ENCODE measurements around the gene XYLB. TPM values are rescaled to one million over a fixed set of nuclear protein-coding genes. Genes with fewer than 3 reads are reported as not detected.

Gene XYLB
- total RNA-seq, 1 donor from 2014 or later: 1.9 TPM

- no peaks in the 10 kb centered on the region for H3K36me3 ChIP-seq (ENCODE audit: control insufficient read depth, insufficient read depth, low read length)
- TF ChIP-seq, protein P1, sequence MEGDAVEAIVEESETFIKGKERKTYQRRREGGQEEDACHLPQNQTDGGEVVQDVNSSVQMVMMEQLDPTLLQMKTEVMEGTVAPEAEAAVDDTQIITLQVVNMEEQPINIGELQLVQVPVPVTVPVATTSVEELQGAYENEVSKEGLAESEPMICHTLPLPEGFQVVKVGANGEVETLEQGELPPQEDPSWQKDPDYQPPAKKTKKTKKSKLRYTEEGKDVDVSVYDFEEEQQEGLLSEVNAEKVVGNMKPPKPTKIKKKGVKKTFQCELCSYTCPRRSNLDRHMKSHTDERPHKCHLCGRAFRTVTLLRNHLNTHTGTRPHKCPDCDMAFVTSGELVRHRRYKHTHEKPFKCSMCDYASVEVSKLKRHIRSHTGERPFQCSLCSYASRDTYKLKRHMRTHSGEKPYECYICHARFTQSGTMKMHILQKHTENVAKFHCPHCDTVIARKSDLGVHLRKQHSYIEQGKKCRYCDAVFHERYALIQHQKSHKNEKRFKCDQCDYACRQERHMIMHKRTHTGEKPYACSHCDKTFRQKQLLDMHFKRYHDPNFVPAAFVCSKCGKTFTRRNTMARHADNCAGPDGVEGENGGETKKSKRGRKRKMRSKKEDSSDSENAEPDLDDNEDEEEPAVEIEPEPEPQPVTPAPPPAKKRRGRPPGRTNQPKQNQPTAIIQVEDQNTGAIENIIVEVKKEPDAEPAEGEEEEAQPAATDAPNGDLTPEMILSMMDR (IDR thresholded peaks at IDR 0.05; ENCODE audit: insufficient read depth, low read length, poor library complexity, severe bottlenecking): no peak
- no peak for DNase-seq (ENCODE audit: low read depth)
- peak overlapping the region; percentile 71 for H3K4me3 ChIP-seq (ENCODE audit: low read depth, low read length)
- no peaks in the 10 kb centered on the region for H3K27me3 ChIP-seq (ENCODE audit: control insufficient read depth, insufficient read depth, low read length)
Observed at GRCh38 chr3:38345879-38346586, 552 bp upstream of the XYLB start.

DNA sequence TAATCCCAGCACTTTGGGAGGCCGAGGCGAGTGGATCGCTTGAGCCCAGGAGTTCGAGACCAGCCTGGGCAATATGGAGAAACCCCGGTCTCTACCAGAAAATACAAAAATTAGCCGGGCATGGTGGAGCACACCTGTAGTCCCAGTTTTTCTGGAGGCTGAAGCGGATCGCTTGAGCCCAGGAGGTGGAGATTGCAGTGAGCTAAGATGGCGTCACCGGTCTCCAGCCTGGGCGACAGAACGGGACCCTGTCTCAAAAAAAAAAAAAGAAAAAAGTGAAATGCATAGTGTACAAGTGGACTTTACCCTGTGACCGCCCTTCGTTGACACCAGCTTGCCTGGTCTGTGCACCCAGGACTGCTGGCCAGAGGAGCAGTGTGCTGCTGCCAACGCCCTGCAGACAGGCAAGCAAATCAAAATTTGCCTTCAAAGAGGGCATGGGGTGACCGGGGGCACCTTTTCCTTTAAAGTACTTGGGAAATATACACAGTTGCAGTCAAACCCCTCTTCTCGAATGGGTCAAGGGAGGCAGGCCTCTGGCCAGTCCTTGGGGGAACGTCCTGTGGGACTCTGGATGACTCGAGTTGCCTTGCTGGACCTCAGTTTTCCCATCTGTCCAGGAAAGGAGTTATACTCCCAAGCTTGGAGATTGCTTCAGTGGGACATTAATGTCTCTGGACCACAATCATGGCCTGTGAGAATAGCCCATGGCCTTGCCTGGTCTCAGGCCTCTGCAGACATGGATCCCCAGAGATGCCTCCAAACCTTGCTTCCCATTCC is 1.0 kb downstream of the XYLB start:
- Histone ChIP-seq H3K4me3 (ENCODE audit: low read depth, low read length) (peak overlapping the region; percentile 71), H3K36me3 (ENCODE audit: control insufficient read depth, insufficient read depth, low read length) (no peaks in the 10 kb centered on the region), H3K27me3 (ENCODE audit: control insufficient read depth, insufficient read depth, low read length) (no peaks in the 10 kb centered on the region)
- TF ChIP-seq, protein P1 (IDR thresholded peaks at IDR 0.05; ENCODE audit: insufficient read depth, low read length, poor library complexity, severe bottlenecking): no peak
- no peak for DNase-seq (ENCODE audit: low read depth)

- DNase-seq (ENCODE audit: low read depth): no peak
- Histone ChIP-seq H3K36me3 (ENCODE audit: control insufficient read depth, insufficient read depth, low read length) (no peaks in the 10 kb centered on the region), H3K27me3 (ENCODE audit: control insufficient read depth, insufficient read depth, low read length) (no peaks in the 10 kb centered on the region), H3K4me3 (ENCODE audit: low read depth, low read length) (no peak overlapping the region)
- TF ChIP-seq, protein P1 (IDR thresholded peaks at IDR 0.05; ENCODE audit: insufficient read depth, low read length, poor library complexity, severe bottlenecking): no peak
Observed at GRCh38 chr3:38348903-38349302, 2.3 kb downstream of the XYLB start.

- TF ChIP-seq, protein P1 (IDR thresholded peaks at IDR 0.05; ENCODE audit: insufficient read depth, low read length, poor library complexity, severe bottlenecking): no peak
- Histone ChIP-seq H3K27me3 (ENCODE audit: control insufficient read depth, insufficient read depth, low read length) (no peaks in the 10 kb centered on the region), H3K36me3 (ENCODE audit: control insufficient read depth, insufficient read depth, low read length) (no peaks in the 10 kb centered on the region), H3K4me3 (ENCODE audit: low read depth, low read length) (no peak overlapping the region)
- no peak for DNase-seq (ENCODE audit: low read depth)
Observed at GRCh38 chr3:38349684-38350359, 3.2 kb downstream of the XYLB start.

DNA sequence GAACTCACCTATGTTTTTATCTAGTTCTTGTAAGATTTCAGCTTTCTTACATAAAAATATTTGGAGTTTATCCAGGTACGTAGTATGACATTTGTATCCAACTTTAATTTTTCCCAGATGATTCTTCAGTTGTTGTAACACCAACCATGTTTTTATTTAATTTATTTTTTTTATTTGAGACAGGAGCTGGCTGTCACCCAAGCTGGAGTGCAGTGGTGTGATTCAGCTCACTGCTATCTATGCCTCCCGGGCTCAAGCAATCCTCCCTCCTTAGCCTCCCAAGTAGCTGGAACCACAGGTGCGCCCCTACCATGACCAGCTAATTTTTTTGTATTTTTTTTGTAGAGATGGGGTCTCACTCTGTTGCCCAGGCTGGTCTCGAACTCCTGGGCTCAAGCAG is 6.6 kb downstream of the XYLB start:
- Histone ChIP-seq H3K36me3 (ENCODE audit: control insufficient read depth, insufficient read depth, low read length) (no peaks in the 10 kb centered on the region), H3K27me3 (ENCODE audit: control insufficient read depth, insufficient read depth, low read length) (no peaks in the 10 kb centered on the region), H3K4me3 (ENCODE audit: low read depth, low read length) (no peak overlapping the region)
- TF ChIP-seq, protein P1 (IDR thresholded peaks at IDR 0.05; ENCODE audit: insufficient read depth, low read length, poor library complexity, severe bottlenecking): no peak
- no peak for DNase-seq (ENCODE audit: low read depth)
